NCI-H1694 (cell line): ENCODE results near the gene PPP1R36.
"Not testable (repeated sequence)": the region's sequence is repeated elsewhere in the genome, so short reads cannot be mapped to it uniquely, and the experiment has no call there.

ENCODE experiments used
- DNase-seq: peaks from one replicate; lab custom pipeline; 2025; lab: John Stamatoyannopoulos, UW

PPP1R36 gene

DNA sequence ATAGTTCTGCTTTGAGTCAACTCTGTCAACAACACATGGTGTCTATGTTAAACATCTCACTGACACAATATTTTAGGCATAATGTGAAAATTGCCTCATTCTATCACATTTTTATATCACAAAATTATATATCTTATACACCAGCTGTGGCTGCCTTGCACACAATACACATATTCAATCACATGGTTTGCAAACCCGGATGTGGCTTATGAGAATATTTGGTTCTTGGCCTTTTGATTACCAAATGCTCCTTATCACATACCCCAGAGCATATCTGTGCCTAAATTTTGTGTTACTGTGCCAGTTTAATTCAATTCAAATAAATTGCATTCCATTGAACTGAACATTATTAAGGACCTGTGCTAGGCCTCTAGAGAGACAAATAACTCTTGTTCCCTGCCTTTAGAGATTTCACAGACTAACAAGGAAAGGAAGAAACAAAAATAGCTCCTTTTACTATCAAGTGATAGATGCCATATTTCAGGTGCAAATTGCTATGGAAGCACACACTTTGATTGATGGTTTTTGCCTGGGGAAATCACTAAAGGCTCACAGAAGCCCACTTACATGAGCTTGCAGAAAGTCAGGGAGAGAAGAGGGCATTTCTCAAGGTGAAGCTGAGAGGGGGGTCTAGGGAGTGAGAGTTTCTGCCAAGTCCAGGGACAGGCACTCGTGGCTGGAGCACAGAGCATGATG, 63.4 kb downstream of the PPP1R36 start:
- DNase-seq = no peak

DNA sequence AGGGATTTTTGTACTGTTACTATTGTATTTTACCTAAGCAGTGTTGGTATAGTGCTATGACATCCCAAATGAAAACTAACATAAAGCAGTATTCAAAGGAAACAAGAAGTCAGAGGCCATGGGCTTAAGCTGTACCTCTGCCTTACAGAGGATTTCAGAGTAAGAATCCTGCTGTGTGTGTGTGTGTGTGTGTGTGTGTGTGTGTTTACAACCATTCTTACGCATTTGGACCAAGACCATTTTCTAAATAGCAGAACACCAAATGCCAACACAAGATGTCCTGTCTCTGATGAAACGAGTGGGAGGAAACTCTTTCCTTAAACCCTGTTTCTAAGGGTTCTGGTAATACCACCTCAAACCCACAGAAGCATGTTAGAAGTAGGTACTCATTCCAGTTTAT, 64.4 kb downstream of the PPP1R36 start:
- no peak for DNase-seq

DNA sequence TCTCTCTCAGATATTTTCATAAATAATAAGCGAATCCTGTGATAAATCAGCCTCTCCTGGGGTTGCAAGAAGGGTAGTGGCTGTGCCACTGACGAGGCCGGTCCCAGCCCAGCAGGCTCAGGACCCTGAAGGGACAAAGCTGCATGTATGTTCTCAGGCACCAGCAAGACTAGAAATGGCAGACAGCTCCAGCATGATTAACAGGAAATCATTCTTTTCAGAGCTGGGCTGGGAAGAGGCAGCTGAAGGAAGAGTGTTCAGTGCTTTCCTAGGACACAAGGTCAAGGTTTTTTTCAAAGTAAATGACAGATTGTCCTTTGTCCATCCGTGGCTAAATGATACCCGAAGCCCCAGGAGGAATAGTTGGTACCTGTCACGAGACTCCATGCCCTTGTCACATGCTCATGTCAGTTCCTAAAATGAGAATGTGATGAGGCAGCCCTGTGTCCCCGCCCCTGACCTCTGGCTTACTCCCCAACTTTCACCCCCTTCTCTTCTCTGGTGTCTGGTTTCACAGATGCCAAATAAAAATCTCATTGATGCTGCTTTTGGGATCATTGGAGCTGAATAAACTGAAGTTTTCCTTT, 65.1 kb downstream of the PPP1R36 start:
- DNase-seq = no peak

DNA sequence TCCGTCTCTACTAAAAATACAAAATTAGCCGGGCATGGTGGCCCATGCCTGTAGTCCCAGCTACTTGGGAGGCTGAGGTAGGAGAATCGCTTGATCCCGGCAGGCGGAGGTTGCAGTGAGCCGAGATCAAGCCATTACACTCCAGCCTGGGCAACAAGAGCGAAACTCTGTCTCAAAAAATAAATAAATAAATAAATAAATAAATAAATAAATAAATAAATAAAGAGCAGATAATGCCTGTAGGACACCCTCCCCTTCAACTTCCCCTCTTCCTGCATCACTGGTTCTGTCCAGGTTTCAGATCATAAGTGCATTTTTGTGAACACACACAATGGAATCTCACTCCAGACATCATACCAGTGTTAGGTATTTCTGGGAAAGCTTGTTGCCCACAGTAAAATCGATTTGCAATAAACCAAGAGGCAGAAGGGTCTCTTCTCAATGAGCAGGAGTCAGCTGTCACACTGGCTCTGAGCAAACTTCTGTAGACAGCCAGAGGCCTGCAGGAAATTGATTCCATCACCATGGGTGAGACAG, 68.2 kb downstream of the PPP1R36 start:
- DNase-seq = not testable (repeated sequence)

DNA sequence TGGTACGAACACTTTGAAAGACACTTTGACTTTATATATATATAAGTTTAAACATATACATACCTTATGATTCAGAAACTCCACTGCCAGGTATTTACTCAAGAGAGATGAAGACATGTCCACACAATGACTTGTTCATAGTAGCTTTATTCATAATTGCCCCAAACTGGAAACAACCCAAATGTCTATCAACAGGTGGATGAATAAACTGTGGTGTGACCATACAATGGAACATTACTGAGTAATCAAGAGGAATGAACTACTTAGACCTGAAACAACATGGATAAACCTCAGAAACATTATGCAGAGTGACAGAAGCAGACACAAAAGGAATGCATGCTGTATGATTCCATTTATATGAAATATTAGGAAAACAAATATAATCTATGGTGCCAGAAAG, 71.1 kb downstream of the PPP1R36 start:
- DNase-seq = no peak

DNA sequence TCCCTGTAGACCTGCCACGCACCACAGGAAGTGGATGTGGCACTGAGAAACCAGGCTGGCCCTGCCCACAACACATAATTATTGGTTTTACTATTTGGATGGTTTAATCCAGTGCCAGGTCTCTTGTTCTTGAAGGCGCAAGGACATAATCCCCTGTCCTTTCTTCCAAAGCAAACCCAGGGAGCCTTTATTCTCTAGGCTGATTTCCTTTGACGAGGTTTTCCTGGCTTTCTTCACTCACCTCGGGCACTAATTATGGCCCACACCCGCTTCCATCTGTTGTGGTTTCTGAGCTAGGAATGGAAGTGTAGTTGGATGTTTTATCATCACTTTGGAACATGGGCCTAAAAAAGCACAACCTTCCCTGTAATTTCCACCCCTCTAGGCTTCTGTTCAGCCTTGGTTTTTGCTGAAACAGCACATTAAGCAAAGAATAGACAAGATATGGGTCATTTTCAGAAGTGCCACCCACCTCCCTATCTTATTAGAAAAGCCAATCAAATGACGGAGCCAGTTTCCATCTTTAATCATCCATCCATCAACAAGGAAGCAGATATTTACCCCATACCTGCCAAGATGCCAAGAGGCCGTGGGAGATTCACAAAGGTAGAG, 73.9 kb downstream of the PPP1R36 start:
- DNase-seq = peak; percentile 20

DNA sequence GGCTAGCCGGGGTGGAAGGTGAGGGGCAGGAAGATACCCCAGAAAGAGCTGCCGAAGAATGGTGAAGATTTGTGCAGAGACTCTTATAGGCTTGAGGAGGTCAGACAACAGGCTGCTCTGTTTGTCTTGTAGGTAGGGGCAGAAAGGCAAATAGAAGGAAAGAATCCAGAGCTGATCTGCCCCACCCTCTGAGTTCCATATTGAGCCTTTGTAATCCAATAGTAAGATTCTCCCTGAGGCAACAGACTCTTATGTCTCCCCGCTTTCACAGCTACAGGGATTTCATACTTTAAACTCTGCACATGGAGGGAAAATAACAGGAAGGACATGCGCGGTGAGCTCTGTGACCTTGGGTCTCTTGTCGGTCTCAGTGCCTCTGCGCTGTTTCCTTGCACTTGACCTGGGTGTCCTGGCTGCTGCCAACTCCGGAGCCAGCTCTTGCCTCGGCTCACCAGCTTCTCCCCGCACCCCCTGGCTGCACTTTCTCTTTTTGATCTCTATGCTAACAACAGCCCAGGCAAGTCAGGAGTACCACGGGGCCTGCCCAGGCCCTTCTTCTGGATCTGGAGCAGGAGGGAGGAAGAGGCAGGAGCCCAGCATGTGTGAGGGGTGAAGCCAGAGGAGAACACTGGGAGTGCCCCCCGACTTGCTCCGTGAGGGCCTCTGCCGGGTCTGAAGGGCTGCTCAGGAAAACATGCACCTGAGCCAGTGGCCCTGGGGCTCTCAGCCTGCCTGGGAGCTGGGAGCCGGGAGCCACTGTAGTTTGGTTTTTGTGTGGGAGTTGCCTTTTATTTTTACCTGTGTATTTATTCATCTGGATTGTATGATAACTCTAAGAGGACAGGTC, 75.8 kb downstream of the PPP1R36 start:
- DNase-seq = no peak

DNA sequence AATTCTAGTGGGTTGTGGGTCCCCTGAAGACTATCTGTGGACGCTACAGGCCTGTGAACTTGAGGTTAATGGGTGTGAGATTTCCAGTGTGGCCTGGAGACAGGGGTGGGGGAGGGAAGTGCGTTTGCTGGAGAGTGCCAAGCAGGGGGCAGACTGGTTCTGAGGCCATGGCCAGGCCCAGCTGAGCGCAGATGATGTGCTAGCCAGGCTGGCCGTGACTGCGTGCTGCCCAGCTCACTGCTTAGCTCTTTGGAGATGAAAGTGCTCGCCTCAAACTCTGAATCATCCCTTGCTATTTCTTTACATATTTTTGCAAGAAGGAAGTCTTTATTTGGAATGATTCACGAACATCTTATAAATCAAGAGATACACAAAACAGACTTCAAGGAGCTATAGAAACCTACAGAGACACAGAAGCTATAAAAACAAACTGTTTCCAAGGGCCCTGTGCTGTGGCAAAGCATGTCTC, 79.2 kb downstream of the PPP1R36 start:
- no peak for DNase-seq

DNA sequence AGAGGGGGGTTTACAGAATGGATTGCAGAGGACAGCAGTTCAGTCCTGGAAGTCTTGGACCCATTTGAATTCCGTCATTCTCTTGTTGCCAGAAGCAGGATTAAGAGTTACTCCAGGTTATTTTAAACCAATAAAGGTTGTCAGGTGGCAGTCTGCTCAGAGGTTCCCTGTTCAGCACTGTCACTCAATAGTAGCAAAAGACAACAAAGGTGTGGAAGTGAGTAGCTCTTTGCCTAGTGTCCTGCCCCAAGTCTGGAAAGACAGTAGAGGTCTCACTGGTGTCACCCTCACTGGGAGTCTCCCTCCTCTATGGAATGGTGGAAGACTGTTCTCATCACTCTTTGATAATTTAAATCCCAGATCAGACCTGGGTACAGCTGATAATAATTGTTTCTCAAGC, 81.0 kb downstream of the PPP1R36 start:
- no peak for DNase-seq

DNA sequence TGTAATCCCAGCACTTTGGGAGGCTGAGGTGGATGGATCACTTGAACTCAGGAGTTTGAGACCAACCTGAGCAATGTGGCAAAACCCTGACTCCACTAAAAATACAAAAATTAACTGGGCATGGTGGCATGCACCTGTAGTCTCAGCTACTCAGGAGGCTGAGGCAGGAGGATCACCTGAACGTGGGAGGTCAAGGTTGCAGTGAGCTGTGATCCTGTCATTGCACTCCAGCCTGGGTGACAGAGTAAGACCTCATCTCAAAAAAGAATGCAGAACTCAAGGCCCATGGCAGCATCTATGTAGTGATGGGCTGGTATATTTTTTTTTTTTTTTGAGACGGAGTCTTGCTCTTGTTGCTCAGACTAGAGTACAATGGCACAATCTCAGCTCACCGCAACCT, 81.5 kb downstream of the PPP1R36 start:
- DNase-seq = not testable (repeated sequence)

DNA sequence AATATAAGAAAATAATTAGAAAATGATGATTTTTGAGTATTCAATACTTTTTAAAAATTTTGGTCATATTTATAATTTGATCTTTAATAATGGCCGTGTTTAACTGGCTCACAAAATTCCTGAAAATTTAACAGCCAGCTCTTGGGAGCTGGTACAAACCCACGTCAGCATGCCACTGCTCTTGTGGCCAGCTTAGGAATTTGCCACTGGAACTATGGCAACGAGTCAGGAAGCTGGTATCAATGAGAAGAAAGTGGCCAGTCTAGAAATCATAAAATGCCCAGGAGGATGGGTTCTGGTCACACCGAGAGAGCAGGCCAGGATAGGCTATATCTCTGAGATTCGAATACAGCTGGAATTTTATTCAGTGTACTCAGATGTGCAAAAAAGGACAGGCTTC, 82.3 kb downstream of the PPP1R36 start:
- no peak for DNase-seq

DNA sequence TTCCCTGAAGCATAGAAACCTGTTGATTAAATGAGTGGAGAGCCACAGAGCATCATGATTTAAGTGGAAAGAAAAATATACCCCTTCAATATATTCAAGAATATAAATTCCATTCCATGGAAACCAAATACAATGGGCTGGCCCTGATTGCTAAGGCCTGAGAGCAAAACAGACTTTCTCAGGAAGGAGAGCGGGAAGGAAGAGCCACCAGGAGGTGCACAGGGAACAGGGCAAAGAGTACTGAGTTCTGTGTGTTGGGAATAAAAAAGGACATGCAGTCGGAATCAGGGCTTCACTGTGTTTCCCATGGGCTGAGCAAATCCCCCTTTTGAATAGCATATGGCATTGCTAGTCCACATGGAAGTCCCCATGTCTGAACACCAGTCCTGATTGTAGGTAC, 84.8 kb downstream of the PPP1R36 start:
- no peak for DNase-seq

DNA sequence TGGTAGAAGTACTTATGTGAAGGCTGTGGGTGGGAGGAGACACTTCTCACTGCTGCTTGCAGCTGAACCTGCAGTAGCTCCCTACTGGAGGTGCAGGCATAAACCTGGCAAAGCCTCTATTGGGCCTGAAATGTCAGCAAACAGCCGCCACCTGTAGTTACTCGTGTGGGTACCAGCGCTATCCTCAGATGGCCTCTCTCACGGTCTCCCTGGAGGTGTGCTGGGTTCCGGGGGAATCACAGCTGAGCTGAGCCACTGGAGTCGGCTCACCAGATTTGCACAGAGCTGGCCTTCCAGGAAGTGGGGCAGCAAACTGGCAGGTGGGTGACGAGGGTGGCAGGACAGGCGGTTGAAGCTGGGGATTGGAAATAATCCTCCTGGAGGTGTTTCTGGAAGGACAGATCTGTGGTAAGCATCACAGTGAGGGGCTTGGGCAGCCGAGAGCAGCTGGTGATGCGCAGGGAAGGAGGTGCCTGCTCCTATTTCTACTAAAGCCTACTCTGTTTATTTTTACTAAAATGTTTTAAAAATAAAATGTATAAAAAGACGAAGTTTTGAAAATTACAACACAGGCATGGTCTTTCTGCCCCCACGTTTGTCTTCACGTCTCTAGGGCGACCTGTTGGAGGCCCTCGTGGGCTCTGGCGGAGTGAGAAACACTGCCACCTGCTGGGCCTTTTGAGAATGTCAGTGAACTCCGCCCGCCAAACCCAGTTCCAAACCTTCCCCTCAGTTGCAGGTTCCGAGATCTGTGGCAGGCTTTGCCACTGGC, 86.6 kb downstream of the PPP1R36 start:
- peak; percentile 60 for DNase-seq

DNA sequence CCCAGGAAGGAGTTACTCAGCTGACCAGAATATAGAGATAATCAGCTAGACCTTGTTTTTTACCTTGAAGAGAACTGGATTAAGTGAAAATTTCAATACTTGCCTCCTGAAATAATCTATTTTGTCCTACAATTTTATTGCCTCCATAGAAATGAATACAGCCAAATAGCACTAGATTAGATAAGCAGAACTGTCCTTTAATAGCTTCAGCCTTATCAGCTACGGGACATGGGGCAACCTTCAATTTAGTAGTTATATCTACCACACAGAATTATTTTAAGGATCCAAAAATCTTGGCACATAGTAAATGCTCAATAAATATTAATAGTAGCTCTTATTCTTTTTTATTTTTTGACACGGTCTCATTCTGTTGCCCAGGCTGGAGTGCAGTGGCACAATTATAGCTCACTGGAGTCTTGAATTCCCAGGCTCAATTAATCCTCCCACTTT, 87.2 kb downstream of the PPP1R36 start:
- no peak for DNase-seq

DNA sequence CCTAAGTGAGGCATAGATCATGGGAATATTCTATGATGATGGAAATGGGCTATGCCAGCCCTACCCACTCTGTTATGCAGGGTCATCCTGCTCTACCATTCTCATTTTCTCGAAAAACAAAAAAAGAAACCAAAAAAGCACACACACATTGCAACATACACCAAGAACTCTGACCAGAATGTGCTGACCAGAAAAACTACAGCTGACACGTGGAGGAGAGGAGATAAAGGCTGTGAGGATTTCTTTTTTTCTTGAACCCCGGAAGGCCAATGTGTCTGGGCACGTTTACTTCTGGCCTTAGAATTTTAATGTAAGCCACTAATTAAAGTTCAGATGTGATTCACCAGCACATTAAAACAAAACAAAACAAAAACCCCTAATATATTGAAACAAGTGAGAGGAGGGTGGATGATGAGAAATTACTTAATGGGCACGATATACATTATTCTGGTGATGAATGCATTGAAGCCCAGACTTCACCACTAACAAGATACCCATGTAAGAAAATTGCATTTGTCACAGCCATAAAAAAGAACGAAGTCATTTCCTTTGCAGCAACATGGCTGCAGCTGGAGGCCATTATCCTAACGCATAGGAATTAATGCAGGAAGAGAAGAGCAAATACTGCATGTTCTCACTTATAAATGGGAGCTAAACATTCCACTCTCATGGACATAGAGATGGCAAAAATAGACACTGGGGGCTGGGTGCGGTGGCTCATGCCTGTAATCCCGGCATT, 88.1 kb downstream of the PPP1R36 start:
- DNase-seq = no peak

DNA sequence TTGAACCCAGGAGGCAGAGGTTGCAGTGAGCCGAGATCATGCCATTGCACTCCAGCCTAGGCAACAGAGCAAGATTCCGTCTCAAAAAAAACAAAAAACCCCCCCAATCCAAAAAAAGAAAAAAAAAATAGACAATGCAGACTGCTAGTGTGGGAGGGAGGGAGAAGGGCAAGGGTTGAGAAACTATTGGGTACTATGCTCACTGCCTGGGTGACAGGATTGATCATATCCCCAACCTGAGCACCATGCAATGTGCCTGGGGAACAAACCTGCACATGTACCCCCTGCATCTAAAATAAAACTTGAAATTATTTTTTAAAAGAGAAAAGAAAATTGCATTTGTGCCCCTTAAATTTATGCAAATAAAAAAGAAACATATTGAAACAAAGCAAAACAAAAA, 88.9 kb downstream of the PPP1R36 start:
- no peak for DNase-seq
